HG03558 (cell line): Measurements from ENCODE around the gene NBAS.

Source experiments
- ATAC-seq: cut with Tn5 transposase; IDR thresholded peaks from one replicate; pipeline ENCODE4 v1.9.1; 2021; ENCODE audit warnings: moderate number of reproducible peaks; ENCODE audit not compliant: unreplicated experiment; ENCODE audit errors: extremely low read depth

NBAS gene

GRCh38 chr2:15591692-15592463 lies 30.7 kb upstream of the NBAS start, which contains the start of gene DDX1:
Gene DDX1 (plus strand): TSS chr2:15591868. CDS start chr2:15591934, 66 bp downstream.
- ATAC-seq, result peak; percentile 82

GRCh38 chr2:15591373-15591691 lies 30.2 kb upstream of the NBAS start:
- ATAC-seq, result no peak

GRCh38 chr2:15588329-15588919 lies 27.3 kb upstream of the NBAS start:
- no peak for ATAC-seq

GRCh38 chr2:15584767-15585469 lies 23.8 kb upstream of the NBAS start:
- no peak for ATAC-seq

- ATAC-seq, result no peak
Measured at GRCh38 chr2:15584316-15584715, 23.2 kb upstream of the NBAS start.

GRCh38 chr2:15583826-15584225 lies 22.7 kb upstream of the NBAS start:
- ATAC-seq, result no peak

- ATAC-seq, result peak; percentile 51
Measured at GRCh38 chr2:15582710-15583357, 21.7 kb upstream of the NBAS start.

GRCh38 chr2:15580451-15580850 lies 19.3 kb upstream of the NBAS start:
- no peak for ATAC-seq

- no peak for ATAC-seq
Measured at GRCh38 chr2:15579641-15580040, 18.5 kb upstream of the NBAS start.

GRCh38 chr2:15577071-15577735 lies 16.1 kb upstream of the NBAS start:
- peak; percentile 90 for ATAC-seq

- ATAC-seq, result no peak
Measured at GRCh38 chr2:15571729-15572128, 10.6 kb upstream of the NBAS start.

GRCh38 chr2:15570104-15570503 lies 9.0 kb upstream of the NBAS start:
- no peak for ATAC-seq

- no peak for ATAC-seq
Measured at GRCh38 chr2:15568874-15569273, 7.7 kb upstream of the NBAS start.

GRCh38 chr2:15566912-15567311 lies 5.8 kb upstream of the NBAS start:
- no peak for ATAC-seq

GRCh38 chr2:15565994-15566671 lies 5.0 kb upstream of the NBAS start:
- no peak for ATAC-seq

GRCh38 chr2:15565392-15565791 lies 4.3 kb upstream of the NBAS start:
- no peak for ATAC-seq

- ATAC-seq, result no peak
Measured at GRCh38 chr2:15563227-15564100, 2.3 kb upstream of the NBAS start.

GRCh38 chr2:15562354-15563031 lies 1.4 kb upstream of the NBAS start:
- ATAC-seq, result no peak
